Endothelial cell of umbilical vein (primary cell): ENCODE data around the gene NR2E1.

Source experiments
- CTCF ChIP-seq, 2 donors: IDR thresholded peaks; 1 replicate in 1 of 2; 2 replicates in 1 of 2; pipeline ENCODE4 v1.5.1; 2011; ENCODE audit warnings: low read length in 2 of 2, mild to moderate bottlenecking in 2 of 2, moderate library complexity in 2 of 2, control low read depth in 1 of 2, inconsistent platforms in 1 of 2, low read depth in 1 of 2; ENCODE audit not compliant: insufficient read depth in 1 of 2; ENCODE audit errors: extremely low read depth in 1 of 2
- MYC ChIP-seq: IDR thresholded peaks from one replicate; pipeline ENCODE4 v1.6.1; 2011; ENCODE audit warnings: mild to moderate bottlenecking, low read depth, low read length
- POLR2A ChIP-seq: IDR thresholded peaks from 2 replicates; pipeline ENCODE4 v1.6.1; 2012; ENCODE audit warnings: low read depth, mild to moderate bottlenecking, control low read depth, low read length
- POLR2AphosphoS5 ChIP-seq: IDR thresholded peaks from 2 replicates; pipeline ENCODE4 v1.6.1; 2012; ENCODE audit warnings: low read depth, mild to moderate bottlenecking, control low read depth, low read length, moderate library complexity; ENCODE audit not compliant: insufficient read depth

- TF ChIP-seq MYC (no peak), CTCF (IDR thresholded peaks at IDR 0.05; ENCODE audit: extremely low read depth in 1 of 2, insufficient read depth in 1 of 2, low read depth in 1 of 2, low read length in 2 of 2) (peak in 1 of 2 donors; percentile 28), POLR2AphosphoS5 (no peak), POLR2A (no peak)
These were observed 9.9 kb downstream of the NR2E1 start for GRCh38 chr6:108175592-108176279.
